ENCODE measurements around the gene C11orf98. TPM values are rescaled to one million over a fixed set of nuclear protein-coding genes. Genes with fewer than 3 reads are reported as not detected.
A peak's percentile ranks its signal among the peaks of the same experiment; 100 is the strongest.

The C11orf98 gene
- total RNA-seq, 1 experiment from 2014 or later = 154 TPM

DNA sequence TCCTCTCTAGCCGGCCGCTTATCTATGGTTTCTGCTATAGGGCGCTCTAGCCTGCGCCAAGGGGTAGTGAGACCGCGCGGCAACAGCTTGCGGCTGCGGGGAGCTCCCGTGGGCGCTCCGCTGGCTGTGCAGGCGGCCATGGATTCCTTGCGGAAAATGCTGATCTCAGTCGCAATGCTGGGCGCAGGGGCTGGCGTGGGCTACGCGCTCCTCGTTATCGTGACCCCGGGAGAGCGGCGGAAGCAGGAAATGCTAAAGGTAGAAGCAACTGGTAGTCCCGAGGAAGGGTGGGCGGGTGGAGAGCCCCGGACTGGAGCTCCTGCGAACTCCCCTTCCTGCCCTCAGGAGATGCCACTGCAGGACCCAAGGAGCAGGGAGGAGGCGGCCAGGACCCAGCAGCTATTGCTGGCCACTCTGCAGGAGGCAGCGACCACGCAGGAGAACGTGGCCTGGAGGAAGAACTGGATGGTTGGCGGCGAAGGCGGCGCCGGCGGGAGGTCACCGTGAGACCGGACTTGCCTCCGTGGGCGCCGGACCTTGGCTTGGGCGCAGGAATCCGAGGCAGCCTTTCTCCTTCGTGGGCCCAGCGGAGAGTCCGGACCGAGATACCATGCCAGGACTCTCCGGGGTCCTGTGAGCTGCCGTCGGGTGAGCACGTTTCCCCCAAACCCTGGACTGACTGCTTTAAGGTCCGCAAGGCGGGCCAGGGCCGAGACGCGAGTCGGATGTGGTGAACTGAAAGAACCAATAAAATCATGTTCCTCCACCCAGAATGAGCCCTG lies 6.8 kb upstream of the C11orf98 start, which contains the start of the genes LBHD1 and UQCC3 (continued):
- TF ChIP-seq PREB (CRISPR knock-in tag; IDR thresholded peaks at IDR 0.05; ENCODE audit: borderline replicate concordance) (no peak), FOXK1 (CRISPR knock-in tag; IDR thresholded peaks at IDR 0.05) (peak; percentile 82), SMAD3 (CRISPR knock-in tag; IDR thresholded peaks at IDR 0.05; ENCODE audit: borderline replicate concordance) (no peak; the same call in 1 of the 2 replicates), TEAD1 (CRISPR knock-in tag; IDR thresholded peaks at IDR 0.05) (no peak), MXD4 (CRISPR knock-in tag; IDR thresholded peaks at IDR 0.05; ENCODE audit: borderline replicate concordance) (no peak), ZBTB21 (CRISPR knock-in tag; IDR thresholded peaks at IDR 0.05; ENCODE audit: borderline replicate concordance) (peak; percentile 68; the same call in 1 of the 2 replicates), ATF3 (CRISPR knock-in tag; conservative IDR thresholded peaks at IDR 0.05) (no peak), SP1 (CRISPR knock-in tag; conservative IDR thresholded peaks at IDR 0.05) (peak; percentile 73), FOXJ3 (CRISPR knock-in tag; IDR thresholded peaks at IDR 0.05; ENCODE audit: borderline replicate concordance) (no peak), HMGA2 (CRISPR knock-in tag; IDR thresholded peaks at IDR 0.05) (no peak), JUN (CRISPR knock-in tag; IDR thresholded peaks at IDR 0.05) (no peak), FOXP1 (CRISPR knock-in tag; IDR thresholded peaks at IDR 0.05; ENCODE audit: borderline replicate concordance) (peak; percentile 96), MAX (CRISPR knock-in tag; IDR thresholded peaks at IDR 0.05) (peak; percentile 79), PRDM15 (CRISPR knock-in tag; IDR thresholded peaks at IDR 0.05) (0 out of 2 replicates have a peak, but pooled peaks have one; percentile 34), HMGXB4 (CRISPR knock-in tag; IDR thresholded peaks at IDR 0.05) (0 out of 2 replicates have a peak, but pooled peaks have one; percentile 75), OVOL2 (CRISPR knock-in tag; IDR thresholded peaks at IDR 0.05; ENCODE audit: borderline replicate concordance) (no peak), NFE2L1 (CRISPR knock-in tag; IDR thresholded peaks at IDR 0.05) (0 out of 2 replicates have a peak, but pooled peaks have one; percentile 7), GABPB1 (CRISPR knock-in tag; IDR thresholded peaks at IDR 0.05) (no peak; the same call in 1 of the 2 replicates)
- TF ChIP-seq, protein P1, sequence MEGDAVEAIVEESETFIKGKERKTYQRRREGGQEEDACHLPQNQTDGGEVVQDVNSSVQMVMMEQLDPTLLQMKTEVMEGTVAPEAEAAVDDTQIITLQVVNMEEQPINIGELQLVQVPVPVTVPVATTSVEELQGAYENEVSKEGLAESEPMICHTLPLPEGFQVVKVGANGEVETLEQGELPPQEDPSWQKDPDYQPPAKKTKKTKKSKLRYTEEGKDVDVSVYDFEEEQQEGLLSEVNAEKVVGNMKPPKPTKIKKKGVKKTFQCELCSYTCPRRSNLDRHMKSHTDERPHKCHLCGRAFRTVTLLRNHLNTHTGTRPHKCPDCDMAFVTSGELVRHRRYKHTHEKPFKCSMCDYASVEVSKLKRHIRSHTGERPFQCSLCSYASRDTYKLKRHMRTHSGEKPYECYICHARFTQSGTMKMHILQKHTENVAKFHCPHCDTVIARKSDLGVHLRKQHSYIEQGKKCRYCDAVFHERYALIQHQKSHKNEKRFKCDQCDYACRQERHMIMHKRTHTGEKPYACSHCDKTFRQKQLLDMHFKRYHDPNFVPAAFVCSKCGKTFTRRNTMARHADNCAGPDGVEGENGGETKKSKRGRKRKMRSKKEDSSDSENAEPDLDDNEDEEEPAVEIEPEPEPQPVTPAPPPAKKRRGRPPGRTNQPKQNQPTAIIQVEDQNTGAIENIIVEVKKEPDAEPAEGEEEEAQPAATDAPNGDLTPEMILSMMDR (IDR thresholded peaks at IDR 0.05) = no peak
- TF ChIP-seq, protein P2, sequence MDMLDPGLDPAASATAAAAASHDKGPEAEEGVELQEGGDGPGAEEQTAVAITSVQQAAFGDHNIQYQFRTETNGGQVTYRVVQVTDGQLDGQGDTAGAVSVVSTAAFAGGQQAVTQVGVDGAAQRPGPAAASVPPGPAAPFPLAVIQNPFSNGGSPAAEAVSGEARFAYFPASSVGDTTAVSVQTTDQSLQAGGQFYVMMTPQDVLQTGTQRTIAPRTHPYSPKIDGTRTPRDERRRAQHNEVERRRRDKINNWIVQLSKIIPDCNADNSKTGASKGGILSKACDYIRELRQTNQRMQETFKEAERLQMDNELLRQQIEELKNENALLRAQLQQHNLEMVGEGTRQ (CRISPR knock-in tag; IDR thresholded peaks at IDR 0.05) = peak; percentile 52
- TF ChIP-seq, protein P3, sequence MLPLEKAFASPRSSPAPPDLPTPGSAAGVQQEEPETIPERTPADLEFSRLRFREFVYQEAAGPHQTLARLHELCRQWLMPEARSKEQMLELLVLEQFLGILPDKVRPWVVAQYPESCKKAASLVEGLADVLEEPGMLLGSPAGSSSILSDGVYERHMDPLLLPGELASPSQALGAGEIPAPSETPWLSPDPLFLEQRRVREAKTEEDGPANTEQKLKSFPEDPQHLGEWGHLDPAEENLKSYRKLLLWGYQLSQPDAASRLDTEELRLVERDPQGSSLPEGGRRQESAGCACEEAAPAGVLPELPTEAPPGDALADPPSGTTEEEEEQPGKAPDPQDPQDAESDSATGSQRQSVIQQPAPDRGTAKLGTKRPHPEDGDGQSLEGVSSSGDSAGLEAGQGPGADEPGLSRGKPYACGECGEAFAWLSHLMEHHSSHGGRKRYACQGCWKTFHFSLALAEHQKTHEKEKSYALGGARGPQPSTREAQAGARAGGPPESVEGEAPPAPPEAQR (CRISPR knock-in tag; IDR thresholded peaks at IDR 0.05) = no peak
- TF ChIP-seq, protein P4, sequence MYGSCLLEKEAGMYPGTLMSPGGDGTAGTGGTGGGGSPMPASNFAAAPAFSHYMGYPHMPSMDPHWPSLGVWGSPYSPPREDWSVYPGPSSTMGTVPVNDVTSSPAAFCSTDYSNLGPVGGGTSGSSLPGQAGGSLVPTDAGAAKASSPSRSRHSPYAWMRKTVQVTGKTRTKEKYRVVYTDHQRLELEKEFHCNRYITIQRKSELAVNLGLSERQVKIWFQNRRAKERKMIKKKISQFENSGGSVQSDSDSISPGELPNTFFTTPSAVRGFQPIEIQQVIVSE (CRISPR knock-in tag; IDR thresholded peaks at IDR 0.05; ENCODE audit: borderline replicate concordance) = no peak

Data from WTC11 (cell line).